Neural crest cell (in vitro differentiated cells): Measurements from ENCODE around the gene KERA. TPM values are rescaled to one million over a fixed set of nuclear protein-coding genes. Genes with fewer than 3 reads are reported as not detected.

Experiments used
- DNase-seq: peaks from one replicate; pipeline ENCODE4 v3.0.0; 2021; ENCODE audit warnings: low read depth, mixed read lengths, low spot score
- H3K27ac Mint-ChIP-seq: one replicate; pipeline ENCODE4 v1.8.0; 2021; ENCODE audit warnings: mild to moderate bottlenecking, mixed read lengths; ENCODE audit not compliant: unreplicated experiment
- H3K27me3 Mint-ChIP-seq: 2 replicates; pipeline ENCODE4 v1.8.0; 2021; ENCODE audit warnings: low read depth, mild to moderate bottlenecking, mixed read lengths
- H3K36me3 Mint-ChIP-seq: 2 replicates; pipeline ENCODE4 v1.8.0; 2021; ENCODE audit warnings: low read depth, mild to moderate bottlenecking, mixed read lengths
- H3K4me1 Mint-ChIP-seq: 2 replicates; pipeline ENCODE4 v1.8.0; 2021; ENCODE audit warnings: mixed read lengths
- H3K4me3 Mint-ChIP-seq: one replicate; pipeline ENCODE4 v1.8.0; 2021; ENCODE audit warnings: mild to moderate bottlenecking, mixed read lengths
- H3K9me3 Mint-ChIP-seq: 2 replicates; pipeline ENCODE4 v1.8.0; 2021; ENCODE audit warnings: mixed read lengths
- CTCF ChIP-seq: fragments of 200-600 bp; sonication (generic); conservative IDR thresholded peaks from 2 replicates; pipeline ENCODE4 v1.5.0; 2021; ENCODE audit warnings: antibody characterized with exemption, mild to moderate bottlenecking
- total RNA-seq: library from RNA; stranded (reverse); gene quantifications from 2 replicates; pipeline ENCODE4 v1.2.1, GENCODE V29; 2021

KERA gene
- total RNA-seq, 1 donor from 2014 or later, result not detected

- no peaks in the 10 kb centered on the region for H3K36me3 Mint-ChIP-seq
- no peak for TF ChIP-seq CTCF
- H3K4me3 Mint-ChIP-seq, result no peak overlapping the region
- no peak for DNase-seq
- no peaks in the 10 kb centered on the region for H3K4me1 Mint-ChIP-seq
- no peaks in the 10 kb centered on the region for H3K27me3 Mint-ChIP-seq
- no peak overlapping the region for H3K27ac Mint-ChIP-seq
- peaks cover 8% of the 10 kb centered on the region for H3K9me3 Mint-ChIP-seq
Measured at GRCh38 chr12:91009319-91009950, 48.4 kb downstream of the KERA start.

DNA sequence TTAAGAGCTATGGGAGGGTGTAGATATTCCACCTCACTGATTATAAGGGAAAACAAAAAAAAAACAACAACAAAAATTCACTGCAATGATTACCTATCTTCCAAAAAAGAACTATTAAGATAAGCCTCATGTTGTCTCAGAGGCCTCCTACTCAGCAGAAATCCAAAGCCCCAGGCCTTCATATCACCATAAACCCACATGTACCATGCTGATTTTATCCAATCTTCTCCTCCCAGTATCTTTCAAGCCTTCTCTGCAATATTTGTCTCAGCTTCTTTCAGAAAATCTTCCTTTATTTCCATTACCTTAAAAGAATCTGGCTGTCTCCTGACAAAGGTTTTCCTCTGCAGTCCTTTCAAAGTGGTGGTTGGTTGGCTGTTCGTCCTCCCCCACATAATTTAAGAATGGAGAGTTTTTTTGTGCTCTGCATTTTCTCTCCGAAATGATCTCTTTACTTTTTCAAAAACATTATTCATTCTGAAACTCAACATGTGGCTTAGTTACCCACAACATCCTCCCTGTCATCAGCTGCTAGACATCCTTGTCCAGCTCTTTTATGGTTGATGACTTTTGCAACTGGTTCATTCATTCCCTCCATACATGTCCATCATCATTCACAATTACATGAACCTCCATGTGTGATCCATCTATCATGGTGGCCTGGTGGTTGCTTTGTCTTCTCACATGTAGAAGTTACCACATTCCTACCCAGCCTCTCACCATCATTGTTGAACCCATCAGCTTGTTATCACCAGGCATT is 50.1 kb downstream of the KERA start:
- no peak overlapping the region for H3K4me3 Mint-ChIP-seq
- H3K27ac Mint-ChIP-seq, result no peak overlapping the region
- H3K36me3 Mint-ChIP-seq, result no peaks in the 10 kb centered on the region
- H3K27me3 Mint-ChIP-seq, result no peaks in the 10 kb centered on the region
- no peak for TF ChIP-seq CTCF
- H3K9me3 Mint-ChIP-seq, result peaks cover 5% of the 10 kb centered on the region
- no peak for DNase-seq
- H3K4me1 Mint-ChIP-seq, result no peaks in the 10 kb centered on the region

DNA sequence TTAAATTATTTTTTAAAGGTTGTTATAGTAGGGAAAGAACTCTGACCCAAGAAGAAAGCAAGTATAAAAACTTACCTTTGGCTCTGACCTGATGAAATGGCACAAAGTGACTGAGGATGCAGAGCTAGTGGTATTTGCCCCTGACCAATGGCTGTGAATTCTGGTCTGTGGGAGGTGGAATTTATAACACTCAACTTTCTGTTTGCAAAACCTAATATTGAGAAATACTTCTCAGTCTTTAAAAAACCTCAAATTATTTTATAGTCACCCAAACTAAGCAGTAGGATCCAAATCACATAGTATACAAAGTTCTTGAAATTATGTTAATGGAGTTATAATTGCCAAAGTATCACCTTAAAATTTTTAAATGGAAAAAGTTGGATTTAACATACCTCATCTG is 53.0 kb downstream of the KERA start, which contains the start of gene EPYC:
Gene EPYC (minus strand): TSS at position 101 of the 400 bp plus-strand sequence. CDS start 2,407 bp downstream, outside the sequence.
- Mint-ChIP-seq H3K4me1 (no peaks in the 10 kb centered on the region), H3K27ac (no peak within 1 kb of the TSS), H3K27me3 (no peaks in the 10 kb centered on the region), H3K9me3 (no peaks in the 10 kb centered on the region), H3K36me3 (no peaks in the 10 kb centered on the region), H3K4me3 (no peak within 1 kb of the TSS)
- TF ChIP-seq CTCF, result no peak
- DNase-seq, result no peak

- no peak for DNase-seq
- no peak for TF ChIP-seq CTCF
- Mint-ChIP-seq H3K27ac (no peak overlapping the region), H3K27me3 (no peaks in the 10 kb centered on the region), H3K4me3 (no peak overlapping the region), H3K4me1 (no peaks in the 10 kb centered on the region), H3K36me3 (no peaks in the 10 kb centered on the region), H3K9me3 (no peaks in the 10 kb centered on the region)
Measured at GRCh38 chr12:91003737-91004136, 54.1 kb downstream of the KERA start.

- H3K9me3 Mint-ChIP-seq, result no peaks in the 10 kb centered on the region
- no peaks in the 10 kb centered on the region for H3K27me3 Mint-ChIP-seq
- H3K36me3 Mint-ChIP-seq, result no peaks in the 10 kb centered on the region
- H3K27ac Mint-ChIP-seq, result no peak overlapping the region
- no peak for TF ChIP-seq CTCF
- DNase-seq, result no peak
- H3K4me1 Mint-ChIP-seq, result no peaks in the 10 kb centered on the region
- no peak overlapping the region for H3K4me3 Mint-ChIP-seq
Measured at GRCh38 chr12:91001306-91001705, 56.5 kb downstream of the KERA start.

Other genes with a start within 250 kb of the KERA start
- not detected in 2 replicates for gene CCER1, start 102.8 kb downstream of the KERA start, total RNA-seq
- not detected in 2 replicates for gene EPYC, start 53.1 kb downstream of the KERA start, total RNA-seq
- gene LUM, start 53.5 kb upstream of the KERA start, total RNA-seq, result 30.2 and 33.9 TPM in 2 replicates
- 17.9 and 19.6 TPM in 2 replicates for gene DCN, start 124.8 kb upstream of the KERA start, total RNA-seq